WTC11 (cell line): ENCODE results near the gene KYNU. TPM values are rescaled to one million over a fixed set of nuclear protein-coding genes. Genes with fewer than 3 reads are reported as not detected.

ENCODE experiments used
- ATAC-seq: fragments of 200-7000 bp; cut with Tn5 transposase; 2 replicates; pipeline ENCODE4 v1.10.0; 2021; ENCODE audit warnings: mild to moderate bottlenecking, moderate library complexity
- CTCF ChIA-PET: fragments of 300-600 bp; sonication (Branson Sonifier 250); formaldehyde crosslinking; loops from one replicate; lab custom pipeline; 2021; ENCODE audit warnings: antibody characterized with exemption; lab: Charles Lee
- POLR2A ChIA-PET: fragments of 350-600 bp; sonication (Branson Sonifier 250); formaldehyde crosslinking; loops from one replicate; lab custom pipeline; 2021; ENCODE audit warnings: antibody characterized with exemption; lab: Charles Lee
- DNase-seq: peaks from one replicate; pipeline ENCODE4 v3.0.0; 2021; ENCODE audit warnings: low spot score
- H3K27ac Mint-ChIP-seq: 2 replicates; pipeline ENCODE4 v1.8.0; 2021; ENCODE audit warnings: mixed read lengths
- H3K27me3 Mint-ChIP-seq: 2 replicates; pipeline ENCODE4 v1.8.0; 2021; ENCODE audit warnings: low read depth, mild to moderate bottlenecking, moderate library complexity, mixed read lengths
- H3K36me3 Mint-ChIP-seq: 2 replicates; pipeline ENCODE4 v1.8.0; 2021; ENCODE audit warnings: mixed read lengths
- H3K4me1 Mint-ChIP-seq: 2 replicates; pipeline ENCODE4 v1.8.0; 2022; ENCODE audit warnings: mixed read lengths
- H3K4me3 Mint-ChIP-seq: 2 replicates; pipeline ENCODE4 v1.8.0; 2021; ENCODE audit warnings: mild to moderate bottlenecking, moderate library complexity, mixed read lengths
- H3K9me3 Mint-ChIP-seq: 2 replicates; pipeline ENCODE4 v1.8.0; 2021; ENCODE audit warnings: mixed read lengths
- CREM ChIP-seq: sonication (generic); formaldehyde crosslinking; IDR thresholded peaks from 2 replicates; pipeline ENCODE4 v1.8.1; 2022; ENCODE audit warnings: mild to moderate bottlenecking, missing genetic modification reagents, moderate library complexity
- ELF4 ChIP-seq: sonication (generic); formaldehyde crosslinking; IDR thresholded peaks from 2 replicates; pipeline ENCODE4 v1.8.1; 2022; ENCODE audit warnings: low read depth, mild to moderate bottlenecking, moderate library complexity, missing genetic modification reagents
- EMX1 ChIP-seq: fragments of 250-450 bp; sonication (Bioruptor Pico); IDR thresholded peaks from 2 replicates; pipeline ENCODE4 v1.8.0; 2021; ENCODE audit warnings: mild to moderate bottlenecking
- ERG ChIP-seq: fragments of 250-450 bp; sonication (Bioruptor Pico); IDR thresholded peaks from 2 replicates; pipeline ENCODE4 v1.8.0; 2021; ENCODE audit warnings: mild to moderate bottlenecking
- GABPB1 ChIP-seq: sonication (generic); formaldehyde crosslinking; IDR thresholded peaks from 2 replicates; pipeline ENCODE4 v1.8.1; 2023; ENCODE audit warnings: mild to moderate bottlenecking, missing genetic modification reagents
- HMGA2 ChIP-seq: fragments of 250-450 bp; sonication (Bioruptor Pico); IDR thresholded peaks from 2 replicates; pipeline ENCODE4 v1.4.0; 2021; ENCODE audit warnings: mild to moderate bottlenecking, moderate library complexity
- JAZF1 ChIP-seq: fragments of 250-450 bp; sonication (Bioruptor Pico); IDR thresholded peaks from 2 replicates; pipeline ENCODE4 v1.9.0; 2021; ENCODE audit warnings: moderate library complexity, mild to moderate bottlenecking, inconsistent platforms
- MYBL2 ChIP-seq: sonication (generic); formaldehyde crosslinking; IDR thresholded peaks from 2 replicates; pipeline ENCODE4 v1.8.1; 2023; ENCODE audit warnings: mild to moderate bottlenecking, moderate library complexity, missing genetic modification reagents
- NFYB ChIP-seq: sonication (generic); formaldehyde crosslinking; conservative IDR thresholded peaks from 2 replicates; pipeline ENCODE4 v1.8.0; 2022; ENCODE audit warnings: low read depth, missing genetic modification reagents
- NR2C2 ChIP-seq: sonication (generic); formaldehyde crosslinking; IDR thresholded peaks from 2 replicates; pipeline ENCODE4 v1.8.0; 2022; ENCODE audit warnings: mild to moderate bottlenecking, missing genetic modification reagents
- SOX15 ChIP-seq: fragments of 250-450 bp; sonication (Bioruptor Pico); IDR thresholded peaks from 2 replicates; pipeline ENCODE4 v1.9.0; 2021; ENCODE audit warnings: mild to moderate bottlenecking
- SP1 ChIP-seq: sonication (generic); formaldehyde crosslinking; conservative IDR thresholded peaks from 2 replicates; pipeline ENCODE4 v1.8.1; 2022; ENCODE audit warnings: missing genetic modification reagents
- TP53 ChIP-seq: sonication (generic); formaldehyde crosslinking; IDR thresholded peaks from 2 replicates; pipeline ENCODE4 v1.8.1; 2023; ENCODE audit warnings: mild to moderate bottlenecking, missing genetic modification reagents
- ZBTB43 ChIP-seq: sonication (generic); formaldehyde crosslinking; IDR thresholded peaks from 2 replicates; pipeline ENCODE4 v1.8.1; 2023; ENCODE audit warnings: mild to moderate bottlenecking, missing genetic modification reagents
- ZNF121 ChIP-seq: sonication (generic); formaldehyde crosslinking; IDR thresholded peaks from 2 replicates; pipeline ENCODE4 v1.8.0; 2023; ENCODE audit warnings: missing genetic modification reagents
- ZNF232 ChIP-seq: sonication (generic); formaldehyde crosslinking; IDR thresholded peaks from 2 replicates; pipeline ENCODE4 v1.8.0; 2022; ENCODE audit warnings: mild to moderate bottlenecking, missing genetic modification reagents
- total RNA-seq: library from RNA; stranded (reverse); gene quantifications from 3 replicates; pipeline ENCODE4 v1.2.3, GENCODE V29; 2021
- TF ChIP-seq, protein P1 (sequence below): sonication (generic); formaldehyde crosslinking; IDR thresholded peaks from 2 replicates; pipeline ENCODE4 v1.8.0; 2022; ENCODE audit warnings: mild to moderate bottlenecking, missing genetic modification reagents
- TF ChIP-seq, protein P2 (sequence below): sonication (generic); formaldehyde crosslinking; IDR thresholded peaks from 2 replicates; pipeline ENCODE4 v1.8.1; 2022; ENCODE audit warnings: low read depth, missing genetic modification reagents, borderline replicate concordance
- TF ChIP-seq, protein P3 (sequence below): fragments of 250-450 bp; sonication (Bioruptor Pico); conservative IDR thresholded peaks from 2 replicates; pipeline ENCODE4 v1.9.0; 2021; ENCODE audit warnings: mild to moderate bottlenecking
- TF ChIP-seq, protein P4 (sequence below): sonication (generic); formaldehyde crosslinking; IDR thresholded peaks from 2 replicates; pipeline ENCODE4 v1.8.1; 2023; ENCODE audit warnings: mild to moderate bottlenecking, moderate library complexity, missing genetic modification reagents
- TF ChIP-seq, protein P5 (sequence below): sonication (generic); formaldehyde crosslinking; IDR thresholded peaks from 2 replicates; pipeline ENCODE4 v1.8.0; 2023; ENCODE audit warnings: missing genetic modification reagents

Gene KYNU
- total RNA-seq, 1 experiment from 2014 or later, result 0.85 TPM

- Mint-ChIP-seq H3K27me3 (peaks cover 14% of the 10 kb centered on the region), H3K4me3 (peak overlapping the region; percentile 66), H3K27ac (no peak overlapping the region), H3K36me3 (no peaks in the 10 kb centered on the region), H3K9me3 (no peaks in the 10 kb centered on the region), H3K4me1 (peaks cover 10% of the 10 kb centered on the region)
- CTCF ChIA-PET, result interaction anchor here (1.1 to 2.9 kb wide), 3 partner anchors 8 to 270 kb away, joined by 3 to 18 read pairs (median 4); no protein-coding TSS in a partner anchor
- no peak for TF ChIP-seq NFYB (CRISPR knock-in tag)
- TF ChIP-seq CREM (CRISPR knock-in tag), result peak; percentile 21; the same call in 1 of the 2 replicates
- TF ChIP-seq ZNF121, result no peak
- TF ChIP-seq ZNF232, result 0 out of 2 replicates have a peak, but pooled peaks have one; percentile 53
- TF ChIP-seq, protein P1, sequence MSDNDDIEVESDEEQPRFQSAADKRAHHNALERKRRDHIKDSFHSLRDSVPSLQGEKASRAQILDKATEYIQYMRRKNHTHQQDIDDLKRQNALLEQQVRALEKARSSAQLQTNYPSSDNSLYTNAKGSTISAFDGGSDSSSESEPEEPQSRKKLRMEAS (CRISPR knock-in tag), result peak; percentile 76; the same call in 1 of the 2 replicates
- peak; percentile 89 for ATAC-seq
- POLR2A ChIA-PET, result no interaction called here
- DNase-seq, result peak; percentile 38
Observed at GRCh38 chr2:143026411-143027054, 149.1 kb downstream of the KYNU start.

DNA sequence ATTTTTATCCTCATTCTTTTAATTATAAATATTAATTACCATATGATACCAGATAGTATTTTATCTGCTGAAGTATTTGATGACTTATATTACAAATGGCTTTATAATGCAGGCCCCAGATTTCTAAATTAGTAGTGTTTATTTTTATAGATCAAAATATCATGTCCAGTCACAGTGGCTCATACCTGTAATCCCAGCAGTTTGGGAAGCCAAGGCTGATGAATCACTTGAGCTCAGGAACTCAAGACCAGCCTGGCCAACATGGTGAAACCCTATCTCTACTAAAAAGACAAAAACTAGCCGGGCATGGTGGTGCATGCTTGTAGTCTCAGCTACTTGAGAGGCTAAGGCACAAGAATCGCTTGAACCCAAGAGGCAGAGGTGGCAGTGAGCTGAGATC is 151.7 kb downstream of the KYNU start:
- ChIA-PET POLR2A (no interaction called here), CTCF (no interaction called here)
- TF ChIP-seq ERG (CRISPR knock-in tag) (no peak), EMX1 (no peak), SP1 (CRISPR knock-in tag) (no peak), HMGA2 (CRISPR knock-in tag) (no peak), NFYB (CRISPR knock-in tag) (no peak), JAZF1 (CRISPR knock-in tag) (no peak)
- Mint-ChIP-seq H3K9me3 (no peaks in the 10 kb centered on the region), H3K27me3 (peaks cover 14% of the 10 kb centered on the region), H3K27ac (no peak overlapping the region), H3K4me3 (no peak overlapping the region), H3K36me3 (no peaks in the 10 kb centered on the region), H3K4me1 (peaks cover 10% of the 10 kb centered on the region)
- ATAC-seq, result no peak
- DNase-seq, result no peak

- DNase-seq (no peak), ATAC-seq (no peak)
- POLR2A ChIA-PET, result no interaction called here
- Mint-ChIP-seq H3K27ac (no peak overlapping the region), H3K27me3 (peaks cover 14% of the 10 kb centered on the region), H3K4me3 (no peak overlapping the region), H3K9me3 (no peaks in the 10 kb centered on the region), H3K36me3 (no peaks in the 10 kb centered on the region), H3K4me1 (peaks cover 8% of the 10 kb centered on the region)
- CTCF ChIA-PET, result no interaction called here
- no peak for TF ChIP-seq GABPB1 (CRISPR knock-in tag)
- TF ChIP-seq, protein P2, sequence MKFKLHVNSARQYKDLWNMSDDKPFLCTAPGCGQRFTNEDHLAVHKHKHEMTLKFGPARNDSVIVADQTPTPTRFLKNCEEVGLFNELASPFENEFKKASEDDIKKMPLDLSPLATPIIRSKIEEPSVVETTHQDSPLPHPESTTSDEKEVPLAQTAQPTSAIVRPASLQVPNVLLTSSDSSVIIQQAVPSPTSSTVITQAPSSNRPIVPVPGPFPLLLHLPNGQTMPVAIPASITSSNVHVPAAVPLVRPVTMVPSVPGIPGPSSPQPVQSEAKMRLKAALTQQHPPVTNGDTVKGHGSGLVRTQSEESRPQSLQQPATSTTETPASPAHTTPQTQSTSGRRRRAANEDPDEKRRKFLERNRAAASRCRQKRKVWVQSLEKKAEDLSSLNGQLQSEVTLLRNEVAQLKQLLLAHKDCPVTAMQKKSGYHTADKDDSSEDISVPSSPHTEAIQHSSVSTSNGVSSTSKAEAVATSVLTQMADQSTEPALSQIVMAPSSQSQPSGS, result no peak
- TF ChIP-seq, protein P3, sequence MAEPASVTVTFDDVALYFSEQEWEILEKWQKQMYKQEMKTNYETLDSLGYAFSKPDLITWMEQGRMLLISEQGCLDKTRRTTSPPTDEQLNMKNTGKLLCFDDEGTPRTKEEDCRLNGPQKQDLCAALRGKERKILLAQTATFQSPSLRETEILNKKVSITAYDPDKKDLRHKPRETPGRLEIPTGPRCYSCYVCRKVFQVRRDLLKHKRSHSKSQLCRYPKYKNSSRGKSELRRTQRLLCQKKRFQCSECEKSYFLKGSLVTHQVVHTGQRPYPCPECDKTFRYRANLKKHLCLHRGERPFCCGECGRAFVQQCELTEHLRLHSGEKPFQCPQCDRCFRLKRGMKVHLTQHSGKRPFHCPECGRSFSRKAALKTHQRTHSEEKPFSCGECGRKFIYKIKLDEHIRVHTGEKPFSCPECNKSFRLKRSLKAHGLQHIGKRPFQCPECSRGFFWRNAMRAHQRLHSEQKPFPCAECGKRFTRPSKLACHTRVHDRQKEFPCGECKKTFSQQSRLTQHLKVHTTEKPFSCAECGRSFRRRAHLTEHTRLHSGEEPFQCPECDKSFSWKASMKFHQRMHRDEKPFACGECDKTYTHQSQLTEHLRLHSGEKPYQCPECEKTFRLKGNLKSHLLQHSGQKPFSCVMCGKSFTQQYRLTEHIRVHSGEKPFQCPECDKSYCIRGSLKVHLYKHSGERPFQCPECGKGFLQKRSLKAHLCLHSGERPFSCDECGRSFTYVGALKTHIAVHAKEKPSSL (CRISPR knock-in tag), result no peak
- no peak for TF ChIP-seq SOX15
- no peak for TF ChIP-seq ZBTB43
- no peak for TF ChIP-seq TP53 (CRISPR knock-in tag)
- no peak for TF ChIP-seq ELF4 (CRISPR knock-in tag)
- TF ChIP-seq, protein P4, sequence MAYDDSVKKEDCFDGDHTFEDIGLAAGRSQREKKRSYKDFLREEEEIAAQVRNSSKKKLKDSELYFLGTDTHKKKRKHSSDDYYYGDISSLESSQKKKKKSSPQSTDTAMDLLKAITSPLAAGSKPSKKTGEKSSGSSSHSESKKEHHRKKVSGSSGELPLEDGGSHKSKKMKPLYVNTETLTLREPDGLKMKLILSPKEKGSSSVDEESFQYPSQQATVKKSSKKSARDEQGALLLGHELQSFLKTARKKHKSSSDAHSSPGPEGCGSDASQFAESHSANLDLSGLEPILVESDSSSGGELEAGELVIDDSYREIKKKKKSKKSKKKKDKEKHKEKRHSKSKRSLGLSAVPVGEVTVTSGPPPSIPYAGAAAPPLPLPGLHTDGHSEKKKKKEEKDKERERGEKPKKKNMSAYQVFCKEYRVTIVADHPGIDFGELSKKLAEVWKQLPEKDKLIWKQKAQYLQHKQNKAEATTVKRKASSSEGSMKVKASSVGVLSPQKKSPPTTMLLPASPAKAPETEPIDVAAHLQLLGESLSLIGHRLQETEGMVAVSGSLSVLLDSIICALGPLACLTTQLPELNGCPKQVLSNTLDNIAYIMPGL (CRISPR knock-in tag), result no peak
- TF ChIP-seq, protein P5, sequence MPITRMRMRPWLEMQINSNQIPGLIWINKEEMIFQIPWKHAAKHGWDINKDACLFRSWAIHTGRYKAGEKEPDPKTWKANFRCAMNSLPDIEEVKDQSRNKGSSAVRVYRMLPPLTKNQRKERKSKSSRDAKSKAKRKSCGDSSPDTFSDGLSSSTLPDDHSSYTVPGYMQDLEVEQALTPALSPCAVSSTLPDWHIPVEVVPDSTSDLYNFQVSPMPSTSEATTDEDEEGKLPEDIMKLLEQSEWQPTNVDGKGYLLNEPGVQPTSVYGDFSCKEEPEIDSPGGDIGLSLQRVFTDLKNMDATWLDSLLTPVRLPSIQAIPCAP (CRISPR knock-in tag), result no peak
- TF ChIP-seq MYBL2, result no peak
- no peak for TF ChIP-seq NR2C2 (CRISPR knock-in tag)
Observed at GRCh38 chr2:143030127-143030526, 152.7 kb downstream of the KYNU start.
